Measurements from ENCODE around the gene H2BW1.
"Not testable (repeated sequence)": the region's sequence is repeated elsewhere in the genome, so short reads cannot be mapped to it uniquely, and the experiment has no call there.

The H2BW1 gene

DNA sequence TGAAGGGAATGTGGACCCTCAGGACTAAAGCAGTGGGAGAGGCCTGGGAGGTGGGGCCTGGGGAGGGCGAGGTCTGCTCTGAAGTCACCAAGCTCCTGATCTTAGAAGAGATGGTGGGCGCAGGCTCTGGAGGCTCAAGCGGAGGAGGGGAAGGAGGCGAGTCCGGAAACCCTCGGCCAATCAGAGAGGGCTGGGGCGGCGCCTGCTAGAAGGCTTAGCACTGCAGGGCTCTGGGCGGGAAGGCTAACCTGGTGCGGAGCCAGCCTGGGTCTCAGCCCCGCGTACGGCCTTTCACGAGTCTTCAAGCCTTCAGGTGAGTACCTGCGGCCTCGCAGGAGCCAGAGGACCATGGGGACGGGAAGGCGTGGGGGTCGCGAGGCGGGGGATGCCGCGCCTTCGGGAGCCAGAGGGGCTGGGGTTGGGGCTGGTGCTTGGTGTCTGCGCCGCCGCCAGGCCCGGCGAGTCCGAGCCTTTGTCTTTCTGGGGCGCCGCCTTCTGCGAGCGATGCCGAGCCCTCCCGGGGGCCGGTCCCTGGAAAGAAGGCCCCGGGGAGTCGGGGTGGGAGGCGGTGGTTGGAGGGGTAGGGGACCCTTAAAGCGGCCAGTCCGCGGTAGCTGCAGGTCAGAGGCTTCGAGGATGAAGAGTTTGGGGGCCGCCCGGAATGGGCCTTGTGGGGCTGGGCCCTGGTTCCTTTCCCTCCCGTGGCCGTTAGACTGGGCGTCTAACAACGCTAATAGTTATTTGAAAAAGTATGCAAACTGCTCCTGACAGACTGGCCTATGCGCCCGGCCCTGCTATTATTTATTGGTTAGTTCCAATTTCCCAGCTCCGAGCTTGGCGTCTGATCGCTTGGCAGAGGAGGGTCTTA is 50.9 kb downstream of the H2BW1 start, which contains the start of gene TMSB15B:
Gene TMSB15B (plus strand): TSS at position 217 of the 868 bp plus-strand sequence.
- H2AFZ ChIP-seq (ENCODE audit: low read depth, low read length); H3K4me3 ChIP-seq (ENCODE audit: low read length); H3K4me1 ChIP-seq (ENCODE audit: insufficient read depth, low read length): not testable (repeated sequence)

More for the DNA sequence above, 50.9 kb downstream of the H2BW1 start, which contains the start of gene TMSB15B:
- not testable (repeated sequence) for H3K9me3 ChIP-seq (ENCODE audit: low read length); H3K36me3 ChIP-seq (ENCODE audit: insufficient read depth, low read length); H3K27me3 ChIP-seq (ENCODE audit: insufficient read depth, low read length)
